ENCODE results near the gene STT3A.

DNA sequence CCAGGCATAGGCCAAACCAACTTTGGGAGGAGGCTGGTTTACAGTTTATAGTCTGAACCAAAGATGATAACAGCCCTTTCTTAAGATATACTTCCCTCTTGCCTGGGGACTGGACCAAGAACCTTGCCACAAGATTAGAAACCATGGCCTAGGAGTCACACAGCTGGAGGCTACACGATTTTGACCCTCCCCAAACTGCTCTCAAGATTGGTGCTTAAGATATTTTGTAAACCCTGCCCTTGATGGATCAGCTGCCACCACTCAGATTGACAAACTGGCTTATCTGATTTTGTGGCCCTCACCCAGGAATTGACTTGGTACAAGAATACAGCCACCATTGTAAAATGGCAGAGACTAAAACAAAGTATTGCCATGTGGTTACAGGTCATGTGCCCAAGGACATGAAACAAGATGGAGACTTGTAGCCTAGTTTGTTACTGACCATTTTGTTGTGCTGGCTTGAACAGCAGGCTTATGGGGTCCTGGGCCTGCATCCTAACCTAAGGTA lies 40.8 kb upstream of the STT3A start:
- no peak for TF ChIP-seq CTCF (IDR thresholded peaks at IDR 0.05; ENCODE audit: insufficient read depth, low read length)
- TF ChIP-seq REST (IDR thresholded peaks at IDR 0.05; ENCODE audit: insufficient replicate concordance, low read depth): no peak
